HepG2 (cell line): ENCODE results near the gene SAMD10. TPM values are rescaled to one million over a fixed set of nuclear protein-coding genes. Genes with fewer than 3 reads are reported as not detected.

Experiments used
- ARID2 ChIP-seq: sonication (generic); formaldehyde crosslinking; IDR thresholded peaks from 2 replicates; pipeline ENCODE4 v1.8.1; 2022; ENCODE audit warnings: mild to moderate bottlenecking, missing genetic modification reagents, borderline replicate concordance
- ELF1 ChIP-seq: sonication (generic); formaldehyde crosslinking; IDR thresholded peaks from 2 replicates; pipeline ENCODE4 v1.4.0; 2020; ENCODE audit warnings: missing genetic modification reagents
- KLF11 ChIP-seq: IDR thresholded peaks from 2 replicates; pipeline ENCODE4 v1.6.1; 2016; ENCODE audit warnings: missing compliant biosample characterization
- MTF2 ChIP-seq: sonication (generic); formaldehyde crosslinking; IDR thresholded peaks from 2 replicates; pipeline ENCODE4 v1.5.0; 2020; ENCODE audit warnings: missing genetic modification reagents, borderline replicate concordance
- MXD4 ChIP-seq: IDR thresholded peaks from 2 replicates; pipeline ENCODE4 v1.6.1; 2016; ENCODE audit warnings: mild to moderate bottlenecking, missing biosample characterization, missing genetic modification reagents
- MYC ChIP-seq: sonication (generic); formaldehyde crosslinking; IDR thresholded peaks from 2 replicates; pipeline ENCODE4 v1.9.0; 2021; ENCODE audit warnings: missing genetic modification reagents, borderline replicate concordance
- PITX1 ChIP-seq: sonication (generic); formaldehyde crosslinking; IDR thresholded peaks from 2 replicates; pipeline ENCODE4 v1.5.1; 2020; ENCODE audit warnings: mild to moderate bottlenecking, missing genetic modification reagents
- RBM22 ChIP-seq: fragments of 200-400 bp; formaldehyde crosslinking; optimal IDR thresholded peaks from 2 replicates; pipeline ENCODE3; 2017; ENCODE audit warnings: mild to moderate bottlenecking, low read length, moderate library complexity
- SOX13 ChIP-seq, 3 experiments: fragments of 450-650 bp in 1 of 3; sonication (generic) in 1 of 3; formaldehyde crosslinking in 1 of 3; IDR thresholded peaks in 2 of 3; conservative IDR thresholded peaks in 1 of 3; 2 replicates each; pipeline versions ENCODE4 v1.5.0 to v1.6.1; 2016 to 2020; ENCODE audit warnings: antibody characterized with exemption in 1 of 3, mild to moderate bottlenecking in 1 of 3, missing compliant biosample characterization in 1 of 3, missing genetic modification reagents in 1 of 3, moderate library complexity in 1 of 3
- TARDBP ChIP-seq: sonication (generic); formaldehyde crosslinking; IDR thresholded peaks from 2 replicates; pipeline ENCODE4 v1.8.0; 2022; ENCODE audit warnings: mild to moderate bottlenecking, missing genetic modification reagents
- ZKSCAN5 ChIP-seq: sonication (generic); formaldehyde crosslinking; IDR thresholded peaks from 2 replicates; pipeline ENCODE4 v1.5.1; 2020; ENCODE audit warnings: mild to moderate bottlenecking, missing genetic modification reagents
- ZNF564 ChIP-seq: sonication (generic); formaldehyde crosslinking; IDR thresholded peaks from 2 replicates; pipeline ENCODE4 v1.8.1; 2023; ENCODE audit warnings: mild to moderate bottlenecking, missing genetic modification reagents
- ZNF567 ChIP-seq: sonication (generic); formaldehyde crosslinking; IDR thresholded peaks from 2 replicates; pipeline ENCODE4 v1.8.1; 2023; ENCODE audit warnings: mild to moderate bottlenecking, missing genetic modification reagents, borderline replicate concordance
- polyA plus RNA-seq, 8 experiments: library from polyadenylated mRNA; depleted of rRNA in 3 of 8; stranded (reverse) in 7 of 8; unstranded in 1 of 8; fragments of >200 nt; fragmentation: Illumina TruSeq in 4 of 8; extraction: Trizol in 4 of 8; gene quantifications; 2 replicates each; pipeline versions ENCODE4 v1.2.1 to v1.2.3, GENCODE V29; 2011 to 2016; ENCODE audit warnings: low read depth in 4 of 8, missing spikeins in 1 of 8, mixed read lengths in 1 of 8; ENCODE audit not compliant: insufficient read depth in 1 of 8
- total RNA-seq, 5 experiments: library from RNA; depleted of rRNA; stranded (reverse); fragments of >200 nt; fragmentation: Illumina TruSeq; extraction: Trizol; gene quantifications; 2 replicates each; pipeline ENCODE4 v1.2.3, GENCODE V29; 2016; ENCODE audit warnings: low read depth in 1 of 5
- TF ChIP-seq, protein P1 (sequence below): IDR thresholded peaks from 2 replicates; pipeline ENCODE4 v1.6.1; 2012; ENCODE audit warnings: low read depth, low read length, improper control_type of control experiment
- TF ChIP-seq, protein P2 (sequence below): sonication (generic); formaldehyde crosslinking; IDR thresholded peaks from 2 replicates; pipeline ENCODE4 v1.5.0; 2020; ENCODE audit warnings: missing genetic modification reagents
- TF ChIP-seq, protein P3 (sequence below): sonication (generic); formaldehyde crosslinking; IDR thresholded peaks from 2 replicates; pipeline ENCODE4 v1.4.0; 2020; ENCODE audit warnings: missing genetic modification reagents
- TF ChIP-seq, protein P4 (sequence below): sonication (generic); formaldehyde crosslinking; conservative IDR thresholded peaks from 2 replicates; pipeline ENCODE4 v1.8.0; 2022; ENCODE audit warnings: mild to moderate bottlenecking, moderate library complexity, missing genetic modification reagents

Gene SAMD10
- total and polyA plus RNA-seq, 2 of the 13 experiments (the other 11 are each of a cell fraction or from before 2014, with no cell fraction given) = 6.1 to 11.0 TPM

DNA sequence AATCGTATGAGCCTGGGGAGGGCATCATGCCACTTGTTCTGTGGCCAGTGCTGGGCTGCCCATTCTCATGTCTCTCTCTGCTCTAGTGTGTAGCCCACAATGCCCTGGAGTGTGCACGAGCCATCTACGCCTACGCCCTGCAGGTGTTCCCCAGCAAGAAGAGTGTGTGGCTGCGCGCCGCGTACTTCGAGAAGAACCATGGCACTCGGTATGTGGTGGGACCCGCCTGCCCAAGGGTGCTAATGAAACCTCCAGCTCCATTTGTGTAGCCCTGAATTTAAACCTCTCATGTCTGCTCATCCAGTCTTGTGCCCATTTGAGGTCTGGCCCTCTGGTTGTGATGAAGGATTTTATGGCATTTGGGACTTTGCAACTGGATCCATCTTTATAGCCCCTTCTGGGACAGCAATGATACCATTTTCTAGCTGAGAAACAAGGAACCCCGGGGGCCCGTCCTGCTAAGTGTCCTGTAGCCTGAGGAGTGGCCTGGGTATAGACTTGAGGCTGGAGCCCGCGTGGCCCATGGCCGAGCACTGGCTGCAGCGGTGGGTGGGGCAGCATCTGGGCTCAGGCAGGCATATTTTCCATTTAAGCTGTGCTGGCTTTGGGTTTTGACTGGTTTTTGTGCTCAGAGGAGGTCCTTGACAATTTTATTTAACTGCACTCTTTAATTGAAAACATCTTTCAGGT lies 43.4 kb upstream of the SAMD10 start (continued):
- no peak for TF ChIP-seq ELF1
- TF ChIP-seq, protein P1, sequence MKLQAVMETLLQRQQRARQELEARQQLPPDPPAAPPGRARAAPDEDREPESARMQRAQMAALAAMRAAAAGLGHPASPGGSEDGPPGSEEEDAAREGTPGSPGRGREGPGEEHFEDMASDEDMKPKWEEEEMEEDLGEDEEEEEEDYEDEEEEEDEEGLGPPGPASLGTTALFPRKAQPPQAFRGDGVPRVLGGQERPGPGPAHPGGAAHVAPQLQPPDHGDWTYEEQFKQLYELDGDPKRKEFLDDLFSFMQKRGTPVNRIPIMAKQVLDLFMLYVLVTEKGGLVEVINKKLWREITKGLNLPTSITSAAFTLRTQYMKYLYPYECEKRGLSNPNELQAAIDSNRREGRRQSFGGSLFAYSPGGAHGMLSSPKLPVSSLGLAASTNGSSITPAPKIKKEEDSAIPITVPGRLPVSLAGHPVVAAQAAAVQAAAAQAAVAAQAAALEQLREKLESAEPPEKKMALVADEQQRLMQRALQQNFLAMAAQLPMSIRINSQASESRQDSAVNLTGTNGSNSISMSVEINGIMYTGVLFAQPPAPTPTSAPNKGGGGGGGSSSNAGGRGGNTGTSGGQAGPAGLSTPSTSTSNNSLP = no peak
- TF ChIP-seq, protein P2, sequence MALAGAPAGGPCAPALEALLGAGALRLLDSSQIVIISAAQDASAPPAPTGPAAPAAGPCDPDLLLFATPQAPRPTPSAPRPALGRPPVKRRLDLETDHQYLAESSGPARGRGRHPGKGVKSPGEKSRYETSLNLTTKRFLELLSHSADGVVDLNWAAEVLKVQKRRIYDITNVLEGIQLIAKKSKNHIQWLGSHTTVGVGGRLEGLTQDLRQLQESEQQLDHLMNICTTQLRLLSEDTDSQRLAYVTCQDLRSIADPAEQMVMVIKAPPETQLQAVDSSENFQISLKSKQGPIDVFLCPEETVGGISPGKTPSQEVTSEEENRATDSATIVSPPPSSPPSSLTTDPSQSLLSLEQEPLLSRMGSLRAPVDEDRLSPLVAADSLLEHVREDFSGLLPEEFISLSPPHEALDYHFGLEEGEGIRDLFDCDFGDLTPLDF (CRISPR knock-in tag) = no peak
- no peak for TF ChIP-seq MTF2
- TF ChIP-seq MYC (CRISPR knock-in tag) = peak; percentile 26; the same call in 1 of the 2 replicates
- peak; percentile 37; the same call in 1 of the 2 replicates for TF ChIP-seq PITX1 (CRISPR knock-in tag)
- no peak for TF ChIP-seq ZNF564 (CRISPR knock-in tag)
- no peak for TF ChIP-seq KLF11 (CRISPR knock-in tag)
- no peak for TF ChIP-seq ZKSCAN5 (CRISPR knock-in tag)
- TF ChIP-seq SOX13 (IDR thresholded peaks at IDR 0.05) = no peak
- TF ChIP-seq SOX13 (CRISPR knock-in tag; conservative IDR thresholded peaks at IDR 0.05 in 1 of 2, IDR thresholded peaks at IDR 0.05 in 1 of 2) = no peak
- TF ChIP-seq MXD4 = no peak
- TF ChIP-seq, protein P3, sequence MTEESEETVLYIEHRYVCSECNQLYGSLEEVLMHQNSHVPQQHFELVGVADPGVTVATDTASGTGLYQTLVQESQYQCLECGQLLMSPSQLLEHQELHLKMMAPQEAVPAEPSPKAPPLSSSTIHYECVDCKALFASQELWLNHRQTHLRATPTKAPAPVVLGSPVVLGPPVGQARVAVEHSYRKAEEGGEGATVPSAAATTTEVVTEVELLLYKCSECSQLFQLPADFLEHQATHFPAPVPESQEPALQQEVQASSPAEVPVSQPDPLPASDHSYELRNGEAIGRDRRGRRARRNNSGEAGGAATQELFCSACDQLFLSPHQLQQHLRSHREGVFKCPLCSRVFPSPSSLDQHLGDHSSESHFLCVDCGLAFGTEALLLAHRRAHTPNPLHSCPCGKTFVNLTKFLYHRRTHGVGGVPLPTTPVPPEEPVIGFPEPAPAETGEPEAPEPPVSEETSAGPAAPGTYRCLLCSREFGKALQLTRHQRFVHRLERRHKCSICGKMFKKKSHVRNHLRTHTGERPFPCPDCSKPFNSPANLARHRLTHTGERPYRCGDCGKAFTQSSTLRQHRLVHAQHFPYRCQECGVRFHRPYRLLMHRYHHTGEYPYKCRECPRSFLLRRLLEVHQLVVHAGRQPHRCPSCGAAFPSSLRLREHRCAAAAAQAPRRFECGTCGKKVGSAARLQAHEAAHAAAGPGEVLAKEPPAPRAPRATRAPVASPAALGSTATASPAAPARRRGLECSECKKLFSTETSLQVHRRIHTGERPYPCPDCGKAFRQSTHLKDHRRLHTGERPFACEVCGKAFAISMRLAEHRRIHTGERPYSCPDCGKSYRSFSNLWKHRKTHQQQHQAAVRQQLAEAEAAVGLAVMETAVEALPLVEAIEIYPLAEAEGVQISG (CRISPR knock-in tag) = peak; percentile 15; the same call in 1 of the 2 replicates
- no peak for TF ChIP-seq RBM22
- TF ChIP-seq ZNF567 (CRISPR knock-in tag) = 0 out of 2 replicates have a peak, but pooled peaks have one; percentile 53
- TF ChIP-seq, protein P4, sequence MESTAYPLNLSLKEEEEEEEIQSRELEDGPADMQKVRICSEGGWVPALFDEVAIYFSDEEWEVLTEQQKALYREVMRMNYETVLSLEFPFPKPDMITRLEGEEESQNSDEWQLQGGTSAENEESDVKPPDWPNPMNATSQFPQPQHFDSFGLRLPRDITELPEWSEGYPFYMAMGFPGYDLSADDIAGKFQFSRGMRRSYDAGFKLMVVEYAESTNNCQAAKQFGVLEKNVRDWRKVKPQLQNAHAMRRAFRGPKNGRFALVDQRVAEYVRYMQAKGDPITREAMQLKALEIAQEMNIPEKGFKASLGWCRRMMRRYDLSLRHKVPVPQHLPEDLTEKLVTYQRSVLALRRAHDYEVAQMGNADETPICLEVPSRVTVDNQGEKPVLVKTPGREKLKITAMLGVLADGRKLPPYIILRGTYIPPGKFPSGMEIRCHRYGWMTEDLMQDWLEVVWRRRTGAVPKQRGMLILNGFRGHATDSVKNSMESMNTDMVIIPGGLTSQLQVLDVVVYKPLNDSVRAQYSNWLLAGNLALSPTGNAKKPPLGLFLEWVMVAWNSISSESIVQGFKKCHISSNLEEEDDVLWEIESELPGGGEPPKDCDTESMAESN (CRISPR knock-in tag) = no peak
- 0 out of 2 replicates have a peak, but pooled peaks have one; percentile 34 for TF ChIP-seq ARID2 (CRISPR knock-in tag)
- 0 out of 2 replicates have a peak, but pooled peaks have one; percentile 42 for TF ChIP-seq TARDBP (CRISPR knock-in tag)
